ENCODE results near the gene RBM19. TPM values are rescaled to one million over a fixed set of nuclear protein-coding genes. Genes with fewer than 3 reads are reported as not detected.

RBM19 gene
- total RNA-seq, 2 donors from 2014 or later, result 15.3 to 15.6 TPM

DNA sequence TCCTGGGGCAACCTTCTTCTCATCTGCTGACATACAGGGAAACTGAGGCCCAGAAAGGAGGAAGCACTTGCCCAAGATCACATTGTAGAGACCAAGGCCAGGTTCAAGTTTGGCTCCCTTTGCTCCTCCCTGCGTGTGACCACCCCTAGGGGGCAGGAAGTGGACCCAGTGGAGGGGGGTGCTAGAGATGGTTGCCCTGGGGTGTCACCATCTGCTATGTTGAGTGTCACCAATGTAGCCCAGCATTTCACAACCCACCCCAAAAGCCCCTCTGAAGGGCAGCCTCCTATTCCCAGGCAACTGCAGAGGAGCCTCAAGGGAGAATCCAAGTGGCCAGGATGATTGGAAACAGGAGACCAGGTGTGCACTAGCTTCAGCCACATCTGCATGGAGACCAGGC lies 12.0 kb upstream of the RBM19 start:
- TF ChIP-seq CTCF (IDR thresholded peaks at IDR 0.05), result no peak
- Histone ChIP-seq H3K27me3 (no peaks in the 10 kb centered on the region), H3K4me1 (no peaks in the 10 kb centered on the region), H3K27ac (no peak overlapping the region), H3K9me3 (no peaks in the 10 kb centered on the region), H3K4me3 (no peak overlapping the region), H3K36me3 (no peaks in the 10 kb centered on the region)
- DNase-seq (ENCODE audit: low spot score), result no peak

GRCh38 chr12:113974006-113974405 lies 7.9 kb upstream of the RBM19 start:
- Histone ChIP-seq H3K4me1 (no peaks in the 10 kb centered on the region), H3K9me3 (no peaks in the 10 kb centered on the region), H3K36me3 (no peaks in the 10 kb centered on the region), H3K4me3 (no peak overlapping the region), H3K27me3 (no peaks in the 10 kb centered on the region), H3K27ac (no peak overlapping the region)
- no peak for TF ChIP-seq CTCF (IDR thresholded peaks at IDR 0.05)
- DNase-seq (ENCODE audit: low spot score), result no peak

DNA sequence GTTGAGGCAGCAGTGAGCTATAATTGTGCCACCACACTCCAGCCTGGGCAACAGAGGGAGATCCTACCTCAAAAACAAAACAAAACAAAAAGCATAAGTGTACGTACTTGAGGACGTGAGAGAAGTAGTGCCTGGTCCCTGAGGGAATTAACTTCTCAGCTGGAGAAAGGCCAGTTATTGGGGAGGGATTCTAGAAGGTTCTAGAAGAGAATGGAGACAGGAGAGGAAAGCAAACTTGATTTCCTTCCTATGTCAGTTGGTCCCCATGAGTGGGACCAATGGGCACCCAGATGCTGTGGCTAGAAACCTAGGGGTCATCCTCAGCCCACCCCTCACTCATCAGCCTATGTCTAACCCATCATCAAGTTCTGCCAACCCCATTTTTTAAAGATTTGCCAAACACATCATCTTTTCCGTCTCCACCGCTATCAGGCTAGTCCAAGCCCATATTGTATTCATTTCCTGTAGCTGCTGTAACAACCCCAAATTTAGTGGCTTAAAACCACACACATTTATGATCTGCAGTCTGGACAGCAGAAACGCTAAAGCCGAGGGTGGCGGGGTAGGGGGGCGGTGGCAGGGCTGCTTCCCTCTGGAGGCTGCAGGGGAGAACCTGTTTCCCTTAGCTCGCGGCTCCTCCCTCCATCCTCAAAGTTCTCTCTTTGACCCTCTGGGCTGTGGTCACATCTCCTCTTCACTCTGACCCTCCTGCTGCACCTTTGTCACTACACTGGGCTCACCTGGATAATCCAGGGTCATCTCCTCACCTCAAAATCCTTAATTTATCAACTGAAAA lies 7.2 kb upstream of the RBM19 start:
- H3K27ac ChIP-seq, result no peak overlapping the region
- DNase-seq (ENCODE audit: low spot score), result no peak
- no peak overlapping the region for H3K4me3 ChIP-seq
- no peak for TF ChIP-seq CTCF (IDR thresholded peaks at IDR 0.05)
- H3K4me1 ChIP-seq, result no peaks in the 10 kb centered on the region
- no peaks in the 10 kb centered on the region for H3K9me3 ChIP-seq
- no peaks in the 10 kb centered on the region for H3K27me3 ChIP-seq
- H3K36me3 ChIP-seq, result no peaks in the 10 kb centered on the region

DNA sequence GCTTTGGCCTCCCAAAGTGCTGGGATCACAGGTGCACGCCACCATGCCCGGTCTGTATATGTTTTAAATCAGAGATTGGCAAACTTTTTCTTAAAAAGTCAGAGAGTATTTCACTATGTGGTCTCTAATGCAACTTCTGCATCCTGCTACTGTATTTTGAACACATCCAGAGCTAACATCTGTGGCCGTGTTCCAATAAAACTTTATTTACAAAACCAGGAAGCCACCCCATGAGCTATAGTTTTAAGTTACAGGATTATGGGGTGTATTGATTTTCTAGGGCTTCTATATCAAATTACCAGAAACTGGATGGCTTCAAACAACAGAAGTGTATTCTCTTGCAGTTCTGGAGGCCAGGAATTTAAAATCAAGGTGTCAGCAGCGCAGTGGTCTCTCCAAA lies 5.3 kb upstream of the RBM19 start:
- no peaks in the 10 kb centered on the region for H3K27me3 ChIP-seq
- H3K27ac ChIP-seq, result no peak overlapping the region
- H3K9me3 ChIP-seq, result no peaks in the 10 kb centered on the region
- H3K4me3 ChIP-seq, result no peak overlapping the region
- no peak for TF ChIP-seq CTCF (IDR thresholded peaks at IDR 0.05)
- no peaks in the 10 kb centered on the region for H3K36me3 ChIP-seq
- no peak for DNase-seq (ENCODE audit: low spot score)
- peaks cover 0 to 9% of the 10 kb centered on the region in 2 donors for H3K4me1 ChIP-seq

GRCh38 chr12:113970211-113970610 lies 4.1 kb upstream of the RBM19 start:
- Histone ChIP-seq H3K4me1 (peaks cover 0 to 15% of the 10 kb centered on the region in 2 donors), H3K36me3 (no peaks in the 10 kb centered on the region), H3K27me3 (no peaks in the 10 kb centered on the region), H3K27ac (no peak overlapping the region), H3K9me3 (no peaks in the 10 kb centered on the region), H3K4me3 (no peak overlapping the region)
- no peak for DNase-seq (ENCODE audit: low spot score)
- no peak for TF ChIP-seq CTCF (IDR thresholded peaks at IDR 0.05)

DNA sequence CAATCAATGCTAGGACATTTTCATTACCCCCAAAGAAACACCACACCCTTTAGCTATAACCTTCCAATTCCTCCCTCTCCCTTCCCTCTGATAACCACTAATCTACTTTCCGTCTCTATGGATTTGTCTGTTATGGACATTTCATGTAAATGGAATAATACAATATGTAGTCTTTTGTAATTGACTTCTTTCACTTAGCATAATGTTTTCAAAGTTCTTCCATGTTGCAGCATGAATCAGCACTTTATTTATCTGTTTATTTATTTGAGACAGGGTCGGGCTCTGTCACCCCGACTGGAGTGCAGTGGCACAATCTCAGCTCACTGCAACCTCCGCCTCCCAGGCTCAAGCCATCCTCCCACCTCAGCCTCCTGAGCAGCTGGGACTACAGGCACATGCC lies 1.2 kb upstream of the RBM19 start:
- Histone ChIP-seq H3K27ac (no peak overlapping the region), H3K4me3 (no peak overlapping the region), H3K4me1 (peaks cover 0 to 16% of the 10 kb centered on the region in 2 donors), H3K27me3 (no peaks in the 10 kb centered on the region), H3K36me3 (no peaks in the 10 kb centered on the region), H3K9me3 (no peaks in the 10 kb centered on the region)
- TF ChIP-seq CTCF (IDR thresholded peaks at IDR 0.05), result no peak
- no peak for DNase-seq (ENCODE audit: low spot score)

All from right atrium auricular region (tissue), 2 donors.